ENCODE results near the gene C16orf46.

C16orf46 gene

DNA sequence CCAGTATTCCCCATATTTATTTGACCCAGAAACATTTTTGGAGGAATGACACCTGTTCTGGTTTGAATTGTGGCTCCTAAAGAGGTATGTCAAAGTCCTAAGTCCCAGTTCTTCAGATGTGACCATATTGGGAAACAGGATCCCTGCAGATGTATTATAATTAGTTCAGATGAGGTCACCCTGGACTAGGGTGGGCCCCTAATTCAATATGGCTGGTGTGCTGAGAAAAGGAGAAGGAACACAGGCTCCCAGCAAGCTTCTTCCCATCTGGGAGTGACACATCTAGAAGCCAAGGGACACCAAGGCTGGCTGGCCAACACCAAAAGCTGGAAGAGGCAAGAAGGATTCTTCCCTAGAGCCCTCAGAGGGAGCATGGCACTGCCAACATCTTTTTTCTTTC is 22.9 kb upstream of the C16orf46 start:
- no peaks in the 10 kb centered on the region for H3K36me3 ChIP-seq (ENCODE audit: control insufficient read depth, insufficient read depth, low read length)
- DNase-seq (ENCODE audit: extremely low read depth, insufficient read length): no peak
- TF ChIP-seq, protein P1, sequence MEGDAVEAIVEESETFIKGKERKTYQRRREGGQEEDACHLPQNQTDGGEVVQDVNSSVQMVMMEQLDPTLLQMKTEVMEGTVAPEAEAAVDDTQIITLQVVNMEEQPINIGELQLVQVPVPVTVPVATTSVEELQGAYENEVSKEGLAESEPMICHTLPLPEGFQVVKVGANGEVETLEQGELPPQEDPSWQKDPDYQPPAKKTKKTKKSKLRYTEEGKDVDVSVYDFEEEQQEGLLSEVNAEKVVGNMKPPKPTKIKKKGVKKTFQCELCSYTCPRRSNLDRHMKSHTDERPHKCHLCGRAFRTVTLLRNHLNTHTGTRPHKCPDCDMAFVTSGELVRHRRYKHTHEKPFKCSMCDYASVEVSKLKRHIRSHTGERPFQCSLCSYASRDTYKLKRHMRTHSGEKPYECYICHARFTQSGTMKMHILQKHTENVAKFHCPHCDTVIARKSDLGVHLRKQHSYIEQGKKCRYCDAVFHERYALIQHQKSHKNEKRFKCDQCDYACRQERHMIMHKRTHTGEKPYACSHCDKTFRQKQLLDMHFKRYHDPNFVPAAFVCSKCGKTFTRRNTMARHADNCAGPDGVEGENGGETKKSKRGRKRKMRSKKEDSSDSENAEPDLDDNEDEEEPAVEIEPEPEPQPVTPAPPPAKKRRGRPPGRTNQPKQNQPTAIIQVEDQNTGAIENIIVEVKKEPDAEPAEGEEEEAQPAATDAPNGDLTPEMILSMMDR (IDR thresholded peaks at IDR 0.05; ENCODE audit: insufficient read depth, low read length, poor library complexity, severe bottlenecking): no peak
- H3K27me3 ChIP-seq (replicated peaks; ENCODE audit: control insufficient read depth, insufficient read depth, low read length): no peaks in the 10 kb centered on the region
- no peak overlapping the region for H3K4me3 ChIP-seq (replicated peaks; ENCODE audit: low read depth, low read length)

DNA sequence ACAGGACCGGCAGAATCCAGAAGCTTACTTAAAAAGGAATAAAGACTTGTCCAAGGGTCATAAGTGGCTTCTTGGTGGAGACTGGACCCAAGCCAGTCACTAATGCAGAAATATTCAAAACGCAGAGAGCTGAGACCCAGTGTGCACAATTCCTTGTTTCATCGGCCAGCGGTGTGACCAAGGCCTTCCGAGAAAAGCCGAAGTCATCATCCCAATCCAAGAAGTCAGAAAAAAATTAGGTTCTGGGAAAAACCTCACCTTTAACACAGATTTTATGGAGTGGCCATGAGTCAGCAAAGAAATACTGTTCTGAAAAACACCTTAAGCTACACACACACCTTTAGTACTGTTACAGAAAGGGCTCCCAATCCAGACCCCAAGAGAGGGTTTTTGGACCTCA is 20.2 kb upstream of the C16orf46 start:
- Histone ChIP-seq H3K36me3 (ENCODE audit: control insufficient read depth, insufficient read depth, low read length) (no peaks in the 10 kb centered on the region; the same call in 1 of the 2 replicates), H3K4me3 (replicated peaks; ENCODE audit: low read depth, low read length) (no peak overlapping the region), H3K27me3 (replicated peaks; ENCODE audit: control insufficient read depth, insufficient read depth, low read length) (no peaks in the 10 kb centered on the region)
- TF ChIP-seq, protein P1 (IDR thresholded peaks at IDR 0.05; ENCODE audit: insufficient read depth, low read length, poor library complexity, severe bottlenecking): no peak
- no peak for DNase-seq (ENCODE audit: extremely low read depth, insufficient read length)

DNA sequence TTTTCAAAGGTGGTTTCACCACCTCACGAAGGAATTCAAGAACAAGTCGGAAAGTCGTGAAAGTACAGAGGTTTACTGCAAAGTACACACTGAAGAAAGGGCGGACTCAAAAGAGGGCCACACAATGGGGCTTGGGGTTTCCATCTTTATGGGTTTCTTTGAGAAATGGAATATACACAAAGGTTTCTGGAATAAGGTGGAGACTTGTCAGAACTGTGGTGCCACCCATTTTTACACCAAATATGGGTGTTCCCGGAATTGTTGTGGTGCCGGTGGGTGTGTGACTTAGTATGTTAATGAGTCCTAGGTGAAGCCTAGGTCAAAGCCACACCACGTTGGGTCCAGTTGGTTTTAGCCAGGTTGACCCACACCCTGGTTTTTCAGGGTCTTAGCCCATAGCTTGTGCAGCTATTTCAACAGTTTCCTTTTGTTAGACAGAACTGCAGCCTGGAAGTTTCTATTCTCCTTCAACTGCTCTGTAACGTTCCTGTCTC is 19.7 kb upstream of the C16orf46 start:
- DNase-seq (ENCODE audit: extremely low read depth, insufficient read length): no peak
- H3K27me3 ChIP-seq (replicated peaks; ENCODE audit: control insufficient read depth, insufficient read depth, low read length): no peaks in the 10 kb centered on the region
- H3K36me3 ChIP-seq (ENCODE audit: control insufficient read depth, insufficient read depth, low read length): no peaks in the 10 kb centered on the region; the same call in 1 of the 2 replicates
- H3K4me3 ChIP-seq (replicated peaks; ENCODE audit: low read depth, low read length): peak overlapping the region; percentile 10
- TF ChIP-seq, protein P1 (IDR thresholded peaks at IDR 0.05; ENCODE audit: insufficient read depth, low read length, poor library complexity, severe bottlenecking): no peak

DNA sequence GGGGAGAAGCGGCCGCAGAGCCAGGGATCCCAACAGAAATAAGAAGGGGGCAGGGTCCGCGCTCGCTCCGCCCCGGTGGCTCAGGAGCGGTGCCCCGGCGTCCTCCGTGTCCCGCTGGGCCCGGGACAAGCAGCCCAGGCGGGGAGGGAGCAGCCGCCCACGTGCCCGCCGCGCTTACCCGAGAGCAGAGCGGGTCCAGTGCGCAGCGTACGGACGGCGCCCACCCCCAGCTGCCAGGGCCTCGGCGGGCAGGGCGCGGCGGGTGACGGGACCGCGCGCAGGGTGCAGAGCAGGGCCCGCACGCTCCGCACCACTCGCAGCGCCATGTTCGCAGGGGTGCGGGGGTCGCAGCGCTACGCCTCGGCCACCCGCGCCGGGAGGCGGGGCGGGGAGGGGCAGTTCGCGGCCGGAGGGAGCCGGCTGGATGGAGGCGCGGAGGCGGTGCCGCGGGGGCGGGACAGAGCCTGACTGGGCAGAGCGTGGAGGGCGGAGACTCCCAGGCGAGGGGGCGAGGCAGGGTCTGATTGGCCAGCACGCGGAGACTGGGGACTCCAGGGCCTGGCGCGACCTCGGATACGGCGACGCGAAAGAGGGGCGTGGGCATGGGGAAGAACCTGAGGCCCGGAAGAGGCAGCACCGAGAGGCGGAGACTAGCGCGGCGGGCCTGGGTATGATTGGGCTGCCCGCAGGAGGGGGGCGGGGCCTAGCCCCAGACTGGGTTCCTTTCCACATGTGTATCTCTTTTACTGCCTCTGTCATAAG is 19.1 kb upstream of the C16orf46 start, which contains the start of gene GCSH:
Gene GCSH, minus strand, starts transcription at position 443 of the 762 bp plus-strand sequence. Its CDS starts 117 bp downstream, at position 326.
- TF ChIP-seq, protein P1 (IDR thresholded peaks at IDR 0.05; ENCODE audit: insufficient read depth, low read length, poor library complexity, severe bottlenecking): no peak
- Histone ChIP-seq H3K4me3 (replicated peaks; ENCODE audit: low read depth, low read length) (peak within 1 kb of the TSS; percentile 82), H3K36me3 (ENCODE audit: control insufficient read depth, insufficient read depth, low read length) (no peaks in the 10 kb centered on the region; the same call in 1 of the 2 replicates), H3K27me3 (replicated peaks; ENCODE audit: control insufficient read depth, insufficient read depth, low read length) (no peaks in the 10 kb centered on the region)
- peak; percentile 99 for DNase-seq (ENCODE audit: extremely low read depth, insufficient read length)

DNA sequence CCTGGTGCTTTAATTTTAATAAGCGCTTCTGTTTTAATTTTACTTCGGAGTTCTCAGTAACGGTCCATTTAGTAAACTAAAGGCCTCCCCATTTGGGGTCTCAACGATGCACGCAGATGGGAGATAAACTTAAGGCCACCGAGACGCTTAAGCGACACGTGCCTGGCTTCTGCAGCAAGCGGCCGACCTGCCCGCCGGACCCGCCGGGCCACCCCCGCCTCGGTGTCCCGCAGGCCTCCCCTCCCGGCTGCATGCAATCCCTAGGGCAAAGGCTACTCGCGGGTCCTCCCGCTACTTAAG is 18.6 kb upstream of the C16orf46 start:
- peak overlapping the region; percentile 82 for H3K4me3 ChIP-seq (replicated peaks; ENCODE audit: low read depth, low read length)
- TF ChIP-seq, protein P1 (IDR thresholded peaks at IDR 0.05; ENCODE audit: insufficient read depth, low read length, poor library complexity, severe bottlenecking): no peak
- no peaks in the 10 kb centered on the region for H3K27me3 ChIP-seq (replicated peaks; ENCODE audit: control insufficient read depth, insufficient read depth, low read length)
- H3K36me3 ChIP-seq (ENCODE audit: control insufficient read depth, insufficient read depth, low read length): no peaks in the 10 kb centered on the region; the same call in 1 of the 2 replicates
- no peak for DNase-seq (ENCODE audit: extremely low read depth, insufficient read length)
